PC-3 (cell line): ENCODE data around the gene PGBD5.

ENCODE experiments used
- CTCF ChIP-seq: fragments of 300-600 bp; sonication (generic); conservative IDR thresholded peaks from 2 replicates; pipeline ENCODE4 v1.5.1; 2017; ENCODE audit warnings: antibody characterized with exemption, low read depth, mild to moderate bottlenecking, low read length
- EZH2phosphoT487 ChIP-seq: fragments of 300-600 bp; sonication (generic); IDR thresholded peaks from 2 replicates; pipeline ENCODE4 v1.6.1; 2018; ENCODE audit warnings: mild to moderate bottlenecking, antibody characterized with exemption, low read length, borderline replicate concordance

DNA sequence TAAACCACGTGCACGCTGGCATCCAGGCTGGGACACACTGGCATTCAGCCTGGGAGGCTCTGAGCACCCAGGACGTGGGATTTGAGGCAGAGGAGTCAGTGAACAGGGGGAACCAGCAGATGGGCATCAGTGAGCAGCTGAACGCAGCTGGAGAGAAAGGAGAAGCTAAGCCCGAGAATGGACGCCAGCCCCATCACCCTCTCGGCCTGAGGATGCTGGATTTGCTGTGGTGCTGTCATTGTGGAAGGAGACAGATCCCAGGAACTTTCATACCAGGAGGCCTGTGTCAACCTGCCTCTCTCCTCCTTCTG, 132.8 kb downstream of the PGBD5 start:
- TF ChIP-seq CTCF, result no peak
- no peak for TF ChIP-seq EZH2phosphoT487
